ENCODE results near the gene FYB1.
"Not testable (repeated sequence)": the region's sequence is repeated elsewhere in the genome, so short reads cannot be mapped to it uniquely, and the experiment has no call there.

Gene FYB1

GRCh38 chr5:39219437-39219836 is at the start of gene FYB1:
Gene FYB1, minus strand, starts transcription at chr5:39219563. Its CDS starts 16,603 bp downstream, at chr5:39202960.
- no peak for DNase-seq (ENCODE audit: low spot score)

- no peak for DNase-seq (ENCODE audit: low spot score)
These were observed 47.8 kb upstream of the FYB1 start for GRCh38 chr5:39267186-39267585.

- no peak for DNase-seq (ENCODE audit: low spot score)
These were observed 47.1 kb upstream of the FYB1 start for GRCh38 chr5:39266442-39266841.

GRCh38 chr5:39264528-39264927 is 45.2 kb upstream of the FYB1 start:
- no peak for DNase-seq (ENCODE audit: low spot score)

- DNase-seq (ENCODE audit: low spot score), result no peak
These were observed 43.6 kb upstream of the FYB1 start for GRCh38 chr5:39262981-39263380.

- no peak for DNase-seq (ENCODE audit: low spot score)
These were observed 40.7 kb upstream of the FYB1 start for GRCh38 chr5:39260095-39260494.

GRCh38 chr5:39257554-39257953 is 38.2 kb upstream of the FYB1 start:
- no peak for DNase-seq (ENCODE audit: low spot score)

GRCh38 chr5:39256477-39257235 is 37.3 kb upstream of the FYB1 start:
- DNase-seq (ENCODE audit: low spot score), result no peak

GRCh38 chr5:39255406-39255805 is 36.0 kb upstream of the FYB1 start:
- no peak for DNase-seq (ENCODE audit: low spot score)

- no peak for DNase-seq (ENCODE audit: low spot score)
These were observed 35.3 kb upstream of the FYB1 start for GRCh38 chr5:39254671-39255070.

GRCh38 chr5:39253196-39253595 is 33.8 kb upstream of the FYB1 start:
- no peak for DNase-seq (ENCODE audit: low spot score)

GRCh38 chr5:39249564-39250274 is 30.4 kb upstream of the FYB1 start:
- no peak for DNase-seq (ENCODE audit: low spot score)

- no peak for DNase-seq (ENCODE audit: low spot score)
These were observed 29.7 kb upstream of the FYB1 start for GRCh38 chr5:39249069-39249468.

- no peak for DNase-seq (ENCODE audit: low spot score)
These were observed 21.4 kb upstream of the FYB1 start for GRCh38 chr5:39240750-39241149.

- DNase-seq (ENCODE audit: low spot score), result no peak
These were observed 19.2 kb upstream of the FYB1 start for GRCh38 chr5:39238366-39239105.

- no peak for DNase-seq (ENCODE audit: low spot score)
These were observed 17.4 kb upstream of the FYB1 start for GRCh38 chr5:39236718-39237117.

- no peak for DNase-seq (ENCODE audit: low spot score)
These were observed 16.3 kb upstream of the FYB1 start for GRCh38 chr5:39235648-39236047.

GRCh38 chr5:39234494-39234893 is 15.1 kb upstream of the FYB1 start:
- DNase-seq (ENCODE audit: low spot score), result not testable (repeated sequence)

GRCh38 chr5:39233783-39234182 is 14.4 kb upstream of the FYB1 start:
- DNase-seq (ENCODE audit: low spot score), result no peak

- DNase-seq (ENCODE audit: low spot score), result no peak
These were observed 12.6 kb upstream of the FYB1 start for GRCh38 chr5:39231705-39232525.

- no peak for DNase-seq (ENCODE audit: low spot score)
These were observed 9.2 kb upstream of the FYB1 start for GRCh38 chr5:39228596-39228995.

- DNase-seq (ENCODE audit: low spot score), result no peak
These were observed 7.2 kb upstream of the FYB1 start for GRCh38 chr5:39226558-39226957.
